GM21717 (cell line): ENCODE data around the gene BCKDHB.
"Not testable (repeated sequence)": the region's sequence is repeated elsewhere in the genome, so short reads cannot be mapped to it uniquely, and the experiment has no call there.

Experiments
- ATAC-seq: cut with Tn5 transposase; IDR thresholded peaks from one replicate; pipeline ENCODE4 v1.9.1; 2021; ENCODE audit warnings: mild to moderate bottlenecking, moderate library complexity; ENCODE audit not compliant: unreplicated experiment

BCKDHB gene

DNA sequence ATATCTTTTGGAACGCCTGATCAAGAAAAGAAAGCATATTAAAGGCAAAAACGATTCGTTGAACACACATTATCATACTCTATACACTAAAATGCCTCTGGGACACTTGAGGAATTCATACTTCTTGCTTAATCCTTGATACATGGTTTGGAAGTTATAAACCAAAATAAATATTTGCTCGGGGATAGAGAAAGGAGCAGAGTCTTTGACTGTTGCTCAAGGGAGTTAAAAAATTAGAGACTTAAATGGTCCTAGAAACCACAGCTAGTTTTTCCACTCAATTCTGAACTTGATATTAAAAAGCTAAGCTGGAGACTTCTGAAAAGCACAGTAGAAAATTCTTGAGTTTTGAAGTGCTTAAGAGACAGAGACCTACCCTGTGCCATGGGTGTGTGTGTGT lies 98.9 kb downstream of the BCKDHB start:
- no peak for ATAC-seq

DNA sequence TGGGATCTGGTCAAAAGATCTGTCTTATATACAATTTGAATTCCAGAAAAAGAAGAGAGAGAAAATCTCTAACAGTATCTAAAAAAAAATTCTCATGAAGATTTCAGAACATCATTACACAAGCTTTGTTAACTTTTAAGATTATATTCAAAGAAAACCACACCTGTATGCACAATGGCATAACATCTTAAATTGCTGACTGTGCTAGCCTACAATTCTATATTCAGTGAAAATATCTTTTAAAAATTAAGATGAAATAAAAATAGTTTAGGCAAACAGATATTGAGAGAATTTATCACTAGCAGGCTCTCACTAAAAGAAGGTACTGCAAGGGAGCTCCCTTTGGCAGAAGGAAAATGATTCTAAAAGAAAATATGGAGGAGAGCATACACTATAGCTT lies 100.3 kb downstream of the BCKDHB start:
- ATAC-seq, result no peak

DNA sequence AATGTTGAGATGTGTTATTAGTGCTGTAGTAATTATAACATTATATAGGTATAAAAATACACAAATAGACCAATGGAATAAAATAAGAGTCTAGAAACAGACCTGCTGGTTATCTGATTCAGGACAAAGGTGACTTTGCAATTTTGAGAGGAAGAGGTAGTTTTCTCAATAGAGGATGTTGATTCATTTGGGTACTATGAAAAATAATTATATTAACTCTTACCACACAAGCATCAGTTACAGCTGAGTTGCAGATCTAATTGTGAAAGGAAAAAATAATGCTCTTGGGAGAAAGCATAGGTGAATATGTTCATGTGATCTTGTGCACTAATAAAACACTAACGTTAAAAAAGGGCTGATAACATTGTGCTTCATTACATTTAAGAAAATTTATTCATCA lies 103.0 kb downstream of the BCKDHB start:
- ATAC-seq, result no peak

DNA sequence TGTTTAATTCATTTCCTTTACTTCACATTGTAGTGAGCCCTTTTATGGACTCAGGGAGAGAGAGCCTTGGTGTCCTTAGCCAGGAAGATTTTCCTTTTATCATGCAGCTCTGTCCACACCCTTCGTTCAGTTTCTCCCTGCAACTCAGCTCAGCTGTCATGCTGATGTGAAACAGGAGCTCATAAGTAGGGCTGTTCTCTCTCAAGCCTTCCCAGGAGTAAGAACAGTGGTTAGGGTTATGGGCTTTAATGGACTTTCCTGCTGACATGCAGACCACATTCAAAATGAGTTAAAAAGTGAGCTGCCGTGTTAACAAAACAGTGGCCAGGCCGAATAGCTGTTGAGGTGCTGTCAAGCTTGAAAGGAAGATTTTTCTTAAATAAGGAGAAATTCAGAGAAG lies 104.1 kb downstream of the BCKDHB start:
- ATAC-seq, result no peak

DNA sequence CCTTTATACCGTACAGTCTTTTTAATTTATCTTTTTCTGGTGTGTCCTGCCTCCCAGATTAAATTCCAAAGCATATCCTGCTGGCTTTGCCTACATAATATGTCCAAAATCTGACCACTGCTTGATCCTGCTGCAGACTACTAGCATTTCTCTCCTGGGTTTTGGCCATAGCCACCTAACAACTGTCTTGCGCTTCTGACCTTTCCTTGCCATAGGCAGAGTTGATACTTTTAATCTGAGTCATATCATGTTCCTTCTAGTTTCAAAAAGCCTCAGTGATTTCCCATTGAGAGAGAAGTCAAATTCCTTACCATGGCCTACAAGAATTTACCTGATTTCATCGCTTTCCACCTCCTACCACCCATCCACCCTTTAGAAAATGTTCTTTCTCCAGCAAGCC lies 104.8 kb downstream of the BCKDHB start:
- peak; percentile 47 for ATAC-seq

DNA sequence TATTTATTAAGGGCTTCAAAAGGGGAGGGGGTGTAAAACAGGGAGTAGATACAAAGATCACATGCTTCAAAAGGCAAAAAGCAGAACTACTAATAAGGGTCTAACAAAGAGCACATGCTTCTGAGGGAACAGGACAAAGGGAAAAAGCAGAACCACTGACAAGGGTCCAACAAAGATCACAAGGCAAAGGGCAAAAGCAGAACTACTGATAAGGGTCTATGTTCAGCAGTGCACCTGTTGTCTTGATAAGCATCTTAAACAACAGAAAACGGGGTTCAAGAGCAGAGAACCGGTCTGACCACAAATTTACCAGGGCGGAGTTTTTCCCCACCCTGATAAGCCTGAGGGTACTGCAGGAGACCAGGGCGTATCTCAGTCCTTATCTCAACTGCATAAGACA lies 105.4 kb downstream of the BCKDHB start:
- ATAC-seq, result not testable (repeated sequence)

DNA sequence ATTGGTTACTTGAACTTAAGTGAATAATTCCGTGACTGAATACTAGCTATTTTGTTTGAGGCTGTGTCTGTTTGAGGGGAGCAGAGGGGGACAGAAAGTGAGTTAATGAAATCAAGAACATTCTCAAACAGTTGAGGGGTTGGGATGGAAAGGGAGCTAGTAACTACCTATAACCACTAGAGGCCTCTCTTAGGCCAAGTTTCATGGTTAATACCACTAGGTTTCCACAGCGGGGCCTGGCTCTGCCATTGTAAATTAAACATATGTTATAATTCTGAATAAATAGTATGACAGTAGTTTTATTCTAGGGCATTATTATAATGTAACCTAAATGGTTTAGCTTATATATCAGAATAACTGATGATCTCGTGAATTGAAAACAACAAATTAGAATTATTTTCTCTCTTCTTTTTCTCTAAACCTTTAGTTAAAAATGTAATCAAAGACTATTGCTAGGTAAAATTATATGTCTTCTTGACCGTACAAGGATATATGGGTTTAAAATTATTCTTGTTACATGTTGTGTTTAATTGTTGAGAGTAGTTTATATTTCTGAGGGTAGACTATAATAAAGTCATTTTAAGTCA lies 108.1 kb downstream of the BCKDHB start:
- ATAC-seq, result peak; percentile 88

DNA sequence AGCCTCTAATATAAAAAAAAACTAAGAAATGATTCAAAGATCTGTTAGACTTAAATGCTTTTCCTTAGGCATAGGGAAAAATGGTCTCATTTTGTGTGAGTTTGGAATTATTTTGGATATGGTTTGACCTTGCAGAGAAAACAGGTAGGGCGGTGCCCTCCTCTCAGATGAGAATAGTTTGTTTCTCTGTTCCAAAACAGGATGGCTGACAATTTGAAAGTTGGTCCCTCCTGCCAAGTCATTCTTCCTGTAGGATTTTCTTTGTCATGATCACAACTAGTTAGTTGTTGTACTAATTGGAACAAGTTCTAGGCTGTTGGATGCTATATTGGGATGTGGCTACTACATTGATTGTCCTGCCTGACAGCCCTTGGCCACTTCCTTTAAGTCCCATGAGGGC lies 108.6 kb downstream of the BCKDHB start:
- no peak for ATAC-seq

DNA sequence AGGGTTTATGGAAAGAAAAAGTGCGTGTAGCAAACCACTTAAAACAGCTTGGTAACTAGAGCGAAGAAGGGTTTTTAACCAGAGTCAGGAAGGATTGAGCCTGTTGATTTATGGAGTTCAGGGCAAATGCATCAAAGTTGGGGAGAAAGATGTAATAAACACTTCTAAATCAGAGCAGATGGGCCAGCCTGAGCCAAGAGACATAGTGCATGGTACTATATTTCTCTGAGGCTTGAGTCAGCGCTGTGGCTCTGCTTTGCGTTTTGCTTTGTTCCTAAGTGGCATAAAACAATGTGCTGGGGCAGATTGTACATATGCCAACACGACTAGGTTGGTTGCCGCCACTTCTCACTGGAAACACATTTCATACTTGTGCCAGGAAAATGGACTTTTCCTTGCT lies 111.3 kb downstream of the BCKDHB start:
- ATAC-seq, result no peak

DNA sequence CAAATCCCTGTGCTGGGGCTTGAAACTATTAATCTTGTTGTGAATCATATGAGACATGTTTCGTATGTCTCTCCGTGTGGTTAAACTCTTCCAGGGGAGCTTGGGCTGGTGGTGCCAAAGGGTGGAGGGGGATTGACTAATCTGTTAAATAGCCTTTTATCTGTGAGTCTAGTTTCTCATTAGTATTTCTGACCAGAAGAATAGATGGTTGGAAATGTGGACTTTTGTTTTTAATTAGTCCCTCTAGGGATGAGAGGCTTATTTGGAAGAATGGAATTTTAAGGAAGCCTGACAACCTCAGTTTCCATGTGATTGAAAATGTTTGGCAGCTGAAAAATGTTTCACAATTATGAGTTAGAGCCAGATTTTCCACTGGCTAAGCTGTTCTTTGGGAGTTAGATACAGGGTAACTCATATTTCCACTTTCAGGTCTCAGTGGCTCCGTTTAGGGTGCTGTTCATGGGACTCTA lies 117.3 kb downstream of the BCKDHB start:
- no peak for ATAC-seq

DNA sequence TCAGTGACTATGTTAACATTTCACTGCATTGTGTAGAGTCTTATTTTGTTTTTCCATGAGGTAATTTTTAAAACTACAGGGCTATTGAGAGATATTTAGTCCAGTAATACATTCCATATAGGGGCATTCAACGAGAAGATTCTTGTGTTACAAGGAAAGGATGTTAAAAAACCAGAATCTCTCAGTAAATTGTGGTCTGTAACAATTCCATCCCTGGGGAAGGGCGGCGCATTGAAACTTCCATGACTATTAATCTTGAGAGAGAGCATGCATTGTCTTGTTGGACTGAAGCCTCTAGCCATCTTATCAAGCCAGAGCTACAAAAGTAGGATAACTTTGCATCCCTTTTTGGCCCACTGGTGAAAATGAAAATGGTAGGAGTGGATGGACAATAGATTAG lies 119.7 kb downstream of the BCKDHB start:
- ATAC-seq, result no peak

DNA sequence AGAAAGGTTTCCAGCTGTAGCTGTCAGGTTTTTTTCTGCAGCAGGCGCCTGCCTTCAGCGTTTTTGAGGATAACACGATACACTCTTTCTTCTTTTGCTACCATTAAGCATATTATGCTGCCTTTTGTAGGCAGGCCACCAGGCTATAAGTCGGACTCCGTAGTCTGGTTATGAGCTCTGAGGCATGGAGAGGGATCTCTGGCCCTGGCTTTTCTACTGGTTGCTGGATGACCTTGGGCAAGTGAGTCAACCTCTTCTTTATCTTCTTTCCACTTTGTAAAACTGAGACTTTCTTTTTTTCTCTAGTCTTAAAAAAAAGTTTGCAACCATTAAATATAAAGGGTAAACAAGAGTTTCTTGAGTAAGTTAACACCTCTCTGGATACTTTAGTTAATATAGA lies 120.2 kb downstream of the BCKDHB start:
- no peak for ATAC-seq

DNA sequence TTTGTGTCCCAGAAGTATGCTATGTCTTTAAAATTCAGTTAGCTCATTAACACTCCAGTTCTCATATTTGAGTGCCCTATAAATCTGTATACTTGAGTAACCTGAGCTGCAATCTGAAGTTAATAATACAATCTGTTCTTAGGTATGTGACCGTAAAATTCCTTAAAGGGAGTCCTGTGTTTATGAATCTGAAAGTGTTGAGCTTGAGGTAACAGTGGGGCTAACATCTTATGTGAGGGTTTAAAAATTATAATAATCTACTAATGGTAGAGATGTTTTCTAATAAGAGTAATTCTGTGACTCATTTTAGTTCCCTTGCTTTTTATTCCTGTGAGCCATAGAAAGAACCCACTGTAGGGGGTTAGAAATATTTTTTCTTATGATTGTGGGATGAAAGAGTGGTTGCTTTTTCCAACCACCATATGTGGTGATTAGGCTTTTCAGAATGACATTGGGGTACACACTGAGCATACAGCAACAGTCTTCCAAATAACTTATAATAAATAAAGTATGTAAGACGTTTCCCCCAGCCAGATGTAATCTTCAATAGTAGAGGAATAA lies 121.2 kb downstream of the BCKDHB start:
- no peak for ATAC-seq

DNA sequence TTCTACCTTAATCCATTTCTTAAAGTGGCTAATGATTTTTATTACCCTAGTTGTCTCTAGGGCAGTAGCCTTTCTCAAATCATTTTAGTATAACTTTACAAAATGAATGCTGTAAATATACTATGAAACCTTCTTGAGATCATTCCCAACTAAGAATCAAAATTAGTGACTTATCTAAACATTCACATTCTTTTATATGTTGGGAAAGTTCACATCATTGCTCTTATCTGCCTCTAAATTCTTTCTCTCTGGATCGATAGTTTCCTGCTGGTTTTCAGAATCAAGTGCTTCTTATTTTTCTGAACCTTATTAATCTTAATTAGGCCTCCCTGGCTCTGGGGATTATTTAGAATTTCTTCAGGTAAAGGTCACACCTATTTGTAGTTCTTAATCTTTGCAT lies 126.8 kb downstream of the BCKDHB start:
- ATAC-seq, result no peak

DNA sequence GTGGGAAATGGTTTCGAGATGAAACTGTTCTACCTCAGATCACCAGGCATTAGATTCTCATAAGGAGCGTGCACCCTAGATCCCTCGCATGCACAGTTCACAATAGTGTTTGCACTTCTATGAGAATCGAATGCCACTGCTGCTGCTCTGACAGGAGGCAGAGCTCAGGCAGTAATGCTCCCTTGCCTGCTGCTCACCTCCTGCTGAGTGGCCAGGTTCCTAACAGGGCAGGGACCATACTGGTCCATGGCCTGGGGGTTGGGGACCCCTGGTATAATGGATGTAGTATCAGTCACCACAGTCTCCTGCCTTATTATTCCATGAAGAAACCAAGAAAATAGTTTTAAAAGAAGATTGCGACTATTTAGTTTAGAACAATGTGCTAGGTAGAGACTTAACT lies 127.5 kb downstream of the BCKDHB start:
- no peak for ATAC-seq

DNA sequence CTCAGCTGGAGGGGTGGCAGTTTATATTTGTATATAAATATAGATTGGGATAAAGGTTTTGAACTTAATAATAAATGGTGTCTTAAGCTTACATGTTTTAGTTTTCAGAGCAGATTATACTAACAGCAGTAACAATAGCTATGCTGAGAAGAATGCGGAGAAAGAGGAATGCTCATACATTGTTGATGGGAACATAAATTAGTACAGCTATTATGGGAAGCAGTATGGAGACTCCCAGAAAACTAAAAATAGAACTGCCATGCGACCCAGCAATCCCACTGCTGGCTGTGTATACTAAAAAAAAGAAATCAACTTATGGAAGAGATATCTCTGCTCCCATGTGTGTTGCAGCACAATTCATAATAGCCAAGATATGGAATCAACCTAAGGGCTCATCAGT lies 127.9 kb downstream of the BCKDHB start:
- no peak for ATAC-seq

DNA sequence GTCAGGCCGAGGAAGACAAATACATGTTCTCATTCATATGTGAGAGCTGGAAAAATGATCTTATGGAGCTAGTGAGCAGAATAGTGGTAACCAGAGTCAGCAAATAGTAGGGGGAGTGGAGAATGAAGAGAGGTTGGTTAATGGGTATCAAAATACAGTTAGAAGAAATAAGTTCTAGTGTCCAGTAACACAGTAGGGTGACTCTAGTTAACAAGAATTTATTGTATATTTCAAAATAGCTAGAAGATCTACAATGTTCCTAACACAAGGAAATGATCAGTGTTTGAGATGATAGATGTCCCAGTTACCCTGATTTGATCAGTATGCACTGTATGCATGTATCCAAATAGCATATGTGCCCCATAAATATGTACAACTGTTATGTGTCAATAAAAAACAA lies 128.4 kb downstream of the BCKDHB start:
- ATAC-seq, result no peak

DNA sequence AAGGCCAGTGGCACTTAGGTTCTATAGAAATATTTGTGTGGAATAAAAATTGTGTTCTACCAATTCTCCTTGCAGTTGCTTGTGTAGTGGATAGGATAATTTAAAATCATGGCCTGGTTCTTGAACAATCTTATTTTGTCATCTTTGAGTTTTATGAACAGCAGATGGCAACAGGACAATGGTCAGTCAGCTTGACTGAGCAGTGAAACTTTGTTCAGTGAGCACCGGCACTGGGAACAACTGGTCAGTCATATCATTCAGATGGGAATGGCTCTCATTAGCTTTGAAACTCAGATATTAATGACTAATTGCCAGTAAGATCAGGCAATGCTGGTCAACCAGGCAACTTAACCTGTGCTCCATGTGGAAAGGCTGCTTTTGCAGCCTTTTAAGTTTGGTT lies 129.2 kb downstream of the BCKDHB start:
- ATAC-seq, result no peak

DNA sequence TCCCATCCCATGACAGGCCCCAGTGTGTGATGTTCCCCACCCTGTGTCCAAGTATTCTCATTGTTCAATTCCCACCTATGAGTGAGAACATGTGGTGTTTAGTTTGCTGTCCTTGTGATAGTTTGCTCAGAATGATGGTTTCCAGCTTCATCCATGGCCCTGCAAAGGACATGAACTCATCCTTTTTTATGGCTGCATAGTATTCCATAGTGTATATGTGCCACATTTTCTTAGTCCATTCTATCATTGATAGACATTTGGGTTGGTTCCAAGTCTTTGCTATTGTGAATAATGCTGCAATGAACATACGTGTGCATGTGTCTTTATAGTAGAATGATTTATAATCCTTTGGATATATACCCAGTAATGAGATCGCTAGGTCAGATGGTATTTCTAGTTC lies 132.3 kb downstream of the BCKDHB start:
- ATAC-seq, result not testable (repeated sequence)

DNA sequence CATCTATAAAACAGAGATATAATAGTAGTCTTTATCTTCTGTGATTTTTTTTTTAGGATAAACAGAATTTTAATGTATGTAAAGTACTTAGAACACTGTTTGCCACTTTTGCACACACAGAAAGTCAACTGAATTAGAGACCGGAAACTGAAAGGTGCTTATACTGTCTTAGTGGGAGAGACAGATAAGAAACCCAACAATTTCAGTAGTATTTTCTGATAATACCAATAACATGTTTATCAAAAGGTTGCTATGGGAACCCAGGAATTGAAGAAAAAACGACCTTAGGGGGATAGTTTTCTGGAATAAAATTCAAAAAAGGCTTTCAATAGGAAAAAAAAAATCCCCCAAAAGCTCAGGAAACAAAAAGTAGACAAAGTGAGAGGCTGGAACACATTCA lies 138.6 kb downstream of the BCKDHB start:
- ATAC-seq, result no peak

DNA sequence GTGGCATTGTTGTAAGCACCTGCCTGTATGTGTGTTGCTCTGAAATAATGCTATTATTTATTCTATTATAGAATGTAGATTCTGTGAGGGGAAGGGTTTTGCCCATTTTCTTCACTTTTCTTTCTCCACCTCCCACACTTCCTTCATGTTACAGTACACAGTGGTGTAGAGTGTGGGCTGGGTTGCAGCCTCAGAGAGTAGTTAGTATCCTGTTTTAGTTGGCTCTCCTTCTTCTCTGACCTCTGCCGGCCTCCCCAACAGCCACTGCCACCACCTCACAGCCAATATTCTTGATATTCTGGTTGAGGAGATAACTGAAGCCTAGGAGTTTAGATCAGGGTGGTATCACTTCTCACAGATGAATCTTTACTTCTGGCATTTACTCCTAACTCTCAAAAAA lies 143.4 kb downstream of the BCKDHB start:
- no peak for ATAC-seq

DNA sequence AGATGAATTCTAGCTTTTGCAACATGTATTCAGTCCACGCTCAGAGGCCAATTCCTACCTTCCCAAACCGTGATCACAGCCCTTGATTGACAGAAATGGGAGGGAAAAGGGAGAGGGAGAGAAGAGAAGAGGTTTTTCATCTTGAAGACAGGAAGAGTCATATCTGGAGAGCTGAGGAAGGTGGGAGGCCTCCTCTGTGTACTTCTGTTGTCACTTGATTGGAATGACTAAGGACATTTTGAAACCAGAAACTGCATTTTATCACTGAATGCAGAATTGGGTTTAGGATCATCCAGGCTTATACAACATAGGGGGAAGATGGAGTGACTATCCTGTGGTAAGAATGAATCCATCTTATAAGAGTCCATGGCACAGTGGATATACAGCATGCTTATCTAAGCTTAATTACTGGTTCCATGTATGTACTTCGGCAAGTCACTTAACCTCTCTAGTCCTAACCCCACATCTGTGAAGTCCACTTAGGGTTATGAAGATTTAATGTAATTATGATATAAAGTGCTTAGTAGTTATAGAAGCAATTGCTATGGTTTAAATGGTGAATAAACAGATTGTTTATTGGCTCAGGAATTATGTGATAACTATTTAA lies 144.0 kb downstream of the BCKDHB start:
- no peak for ATAC-seq

DNA sequence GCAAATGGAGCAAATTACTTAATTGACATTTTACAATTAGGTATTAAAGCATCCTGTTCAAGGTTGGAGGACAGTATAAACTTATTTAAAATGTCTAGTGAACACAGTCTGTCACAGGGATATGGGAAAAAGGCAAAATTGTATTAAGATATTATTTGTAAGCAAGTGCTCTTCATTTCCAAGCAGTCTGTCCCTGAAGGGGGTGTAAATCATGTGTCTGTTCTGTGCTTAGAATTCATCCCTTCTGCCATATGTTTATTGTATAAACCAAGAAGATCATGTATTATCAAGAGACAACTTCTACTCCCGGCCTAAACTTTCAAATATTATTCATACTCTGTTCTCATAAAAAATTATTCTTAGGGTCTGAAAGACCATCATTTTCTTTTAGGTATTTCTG lies 144.8 kb downstream of the BCKDHB start:
- no peak for ATAC-seq
